ENCODE measurements around the gene MAGI2. TPM values are rescaled to one million over a fixed set of nuclear protein-coding genes. Genes with fewer than 3 reads are reported as not detected.

Gene MAGI2
- total RNA-seq, 1 donor from 2014 or later = 13.3 TPM

DNA sequence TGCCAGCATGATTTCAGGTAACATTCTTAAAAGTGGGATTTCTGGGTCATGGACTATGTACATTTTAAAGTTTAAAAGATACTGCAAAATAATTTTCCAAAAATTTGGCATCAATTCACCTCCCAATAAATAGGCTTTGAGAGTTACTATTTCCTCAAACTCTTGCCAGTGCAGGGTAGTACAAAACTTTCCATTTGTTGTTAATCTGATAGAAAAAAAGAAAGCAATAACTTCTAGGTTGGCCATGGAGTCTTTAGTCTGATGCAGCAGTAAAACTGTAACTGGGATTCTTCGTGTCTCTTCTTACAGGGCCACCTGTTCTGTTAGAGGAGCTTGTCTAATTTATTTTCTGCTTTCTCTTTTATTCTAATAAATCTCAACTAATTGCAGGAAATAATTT lies 241.1 kb downstream of the MAGI2 start:
- DNase-seq (ENCODE audit: extremely low spot score, unreplicated experiment) = no peak
- no peaks in the 10 kb centered on the region for H3K27me3 Mint-ChIP-seq
- H3K27ac Mint-ChIP-seq = no peak overlapping the region
- TF ChIP-seq, protein P1, sequence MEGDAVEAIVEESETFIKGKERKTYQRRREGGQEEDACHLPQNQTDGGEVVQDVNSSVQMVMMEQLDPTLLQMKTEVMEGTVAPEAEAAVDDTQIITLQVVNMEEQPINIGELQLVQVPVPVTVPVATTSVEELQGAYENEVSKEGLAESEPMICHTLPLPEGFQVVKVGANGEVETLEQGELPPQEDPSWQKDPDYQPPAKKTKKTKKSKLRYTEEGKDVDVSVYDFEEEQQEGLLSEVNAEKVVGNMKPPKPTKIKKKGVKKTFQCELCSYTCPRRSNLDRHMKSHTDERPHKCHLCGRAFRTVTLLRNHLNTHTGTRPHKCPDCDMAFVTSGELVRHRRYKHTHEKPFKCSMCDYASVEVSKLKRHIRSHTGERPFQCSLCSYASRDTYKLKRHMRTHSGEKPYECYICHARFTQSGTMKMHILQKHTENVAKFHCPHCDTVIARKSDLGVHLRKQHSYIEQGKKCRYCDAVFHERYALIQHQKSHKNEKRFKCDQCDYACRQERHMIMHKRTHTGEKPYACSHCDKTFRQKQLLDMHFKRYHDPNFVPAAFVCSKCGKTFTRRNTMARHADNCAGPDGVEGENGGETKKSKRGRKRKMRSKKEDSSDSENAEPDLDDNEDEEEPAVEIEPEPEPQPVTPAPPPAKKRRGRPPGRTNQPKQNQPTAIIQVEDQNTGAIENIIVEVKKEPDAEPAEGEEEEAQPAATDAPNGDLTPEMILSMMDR (conservative IDR thresholded peaks at IDR 0.05) = no peak
- no peaks in the 10 kb centered on the region for H3K36me3 Mint-ChIP-seq
- H3K9me3 Mint-ChIP-seq = no peaks in the 10 kb centered on the region
- H3K4me3 Mint-ChIP-seq = no peak overlapping the region
- H3K4me1 Mint-ChIP-seq (ENCODE audit: unreplicated experiment) = no peaks in the 10 kb centered on the region

- H3K9me3 Mint-ChIP-seq = no peaks in the 10 kb centered on the region
Observed at GRCh38 chr7:79211724-79212123, 241.7 kb downstream of the MAGI2 start.

DNA sequence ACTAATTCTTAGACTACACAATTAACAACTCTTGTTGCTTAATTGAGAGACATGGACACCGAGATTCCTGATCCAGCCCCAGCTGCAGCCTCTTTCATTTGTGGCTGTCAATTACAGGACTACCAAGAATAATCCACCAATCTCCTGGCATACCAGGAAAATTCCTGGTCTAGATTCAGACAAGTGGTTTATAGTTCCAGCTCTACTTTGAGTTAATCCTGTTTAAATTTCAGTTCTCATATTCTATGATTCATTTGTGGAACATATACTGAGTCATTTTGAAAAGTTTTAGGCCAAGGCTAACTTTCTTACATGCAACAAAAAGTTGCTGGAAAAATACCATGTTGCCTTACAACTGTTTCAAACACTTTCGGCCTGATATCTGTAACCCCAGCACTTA lies 253.5 kb downstream of the MAGI2 start:
- H3K27ac Mint-ChIP-seq = no peak overlapping the region
- TF ChIP-seq, protein P1 (conservative IDR thresholded peaks at IDR 0.05) = no peak
- no peaks in the 10 kb centered on the region for H3K9me3 Mint-ChIP-seq
- H3K4me3 Mint-ChIP-seq = no peak overlapping the region
- no peaks in the 10 kb centered on the region for H3K4me1 Mint-ChIP-seq (ENCODE audit: unreplicated experiment)
- DNase-seq (ENCODE audit: extremely low spot score, unreplicated experiment) = no peak
- H3K27me3 Mint-ChIP-seq = no peaks in the 10 kb centered on the region
- no peaks in the 10 kb centered on the region for H3K36me3 Mint-ChIP-seq

More at GRCh38 chr7:79211724-79212123, 241.7 kb downstream of the MAGI2 start:
- DNase-seq (ENCODE audit: extremely low spot score, unreplicated experiment) = no peak
- no peaks in the 10 kb centered on the region for H3K4me1 Mint-ChIP-seq (ENCODE audit: unreplicated experiment)
- H3K27me3 Mint-ChIP-seq = no peaks in the 10 kb centered on the region
- H3K36me3 Mint-ChIP-seq = no peaks in the 10 kb centered on the region
- TF ChIP-seq, protein P1 (conservative IDR thresholded peaks at IDR 0.05) = no peak
- H3K27ac Mint-ChIP-seq = no peak overlapping the region
- no peak overlapping the region for H3K4me3 Mint-ChIP-seq

GRCh38 chr7:79199266-79199665 lies 254.2 kb downstream of the MAGI2 start:
- no peaks in the 10 kb centered on the region for H3K36me3 Mint-ChIP-seq
- no peaks in the 10 kb centered on the region for H3K4me1 Mint-ChIP-seq (ENCODE audit: unreplicated experiment)
- no peak overlapping the region for H3K4me3 Mint-ChIP-seq
- no peaks in the 10 kb centered on the region for H3K9me3 Mint-ChIP-seq
- DNase-seq (ENCODE audit: extremely low spot score, unreplicated experiment) = no peak
- no peak overlapping the region for H3K27ac Mint-ChIP-seq
- TF ChIP-seq, protein P1 (conservative IDR thresholded peaks at IDR 0.05) = no peak
- H3K27me3 Mint-ChIP-seq = no peaks in the 10 kb centered on the region

GRCh38 chr7:79185605-79186004 lies 267.9 kb downstream of the MAGI2 start:
- Mint-ChIP-seq H3K9me3 (peaks cover 3% of the 10 kb centered on the region), H3K27ac (no peak overlapping the region), H3K27me3 (peaks cover 4% of the 10 kb centered on the region), H3K4me1 (ENCODE audit: unreplicated experiment) (no peaks in the 10 kb centered on the region), H3K36me3 (no peaks in the 10 kb centered on the region), H3K4me3 (no peak overlapping the region)
- no peak for DNase-seq (ENCODE audit: extremely low spot score, unreplicated experiment)
- TF ChIP-seq, protein P1 (conservative IDR thresholded peaks at IDR 0.05) = no peak

DNA sequence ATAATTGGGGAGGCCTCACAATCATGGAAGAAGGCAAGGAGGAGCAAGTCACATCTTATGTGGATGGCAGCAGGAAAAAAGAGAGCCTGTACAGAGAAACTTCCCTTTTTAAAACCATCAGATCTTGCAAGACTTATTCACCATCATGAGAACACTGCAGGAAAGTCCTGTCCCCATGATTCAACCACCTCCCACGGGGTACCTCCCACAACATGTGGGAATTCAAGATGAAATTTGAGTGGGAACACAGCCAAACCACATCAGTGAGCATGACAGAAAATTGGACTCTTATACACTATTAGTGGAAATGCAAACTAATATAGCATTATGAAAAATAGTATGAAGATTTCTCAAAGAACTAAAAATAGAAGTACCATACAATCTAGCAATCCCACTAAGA lies 271.2 kb downstream of the MAGI2 start:
- Mint-ChIP-seq H3K4me1 (ENCODE audit: unreplicated experiment) (no peaks in the 10 kb centered on the region), H3K36me3 (no peaks in the 10 kb centered on the region), H3K4me3 (no peak overlapping the region), H3K27me3 (peaks cover 6% of the 10 kb centered on the region), H3K9me3 (no peaks in the 10 kb centered on the region), H3K27ac (no peak overlapping the region)
- TF ChIP-seq, protein P1 (conservative IDR thresholded peaks at IDR 0.05) = no peak
- no peak for DNase-seq (ENCODE audit: extremely low spot score, unreplicated experiment)
